B cell (primary cell): ENCODE results near the gene RPL32. TPM values are rescaled to one million over a fixed set of nuclear protein-coding genes. Genes with fewer than 3 reads are reported as not detected.

Experiments
- ATAC-seq: fragments of 200-7000 bp; cut with Tn5 transposase; one replicate; pipeline ENCODE4 v1.10.0; 2021; ENCODE audit warnings: low read depth, mild to moderate bottlenecking, moderate number of reproducible peaks, moderate library complexity
- CTCF ChIA-PET: fragments of 350-600 bp; sonication (Branson Sonifier 250); formaldehyde crosslinking; loops from one replicate; lab custom pipeline; 2021; ENCODE audit warnings: antibody characterized with exemption, inconsistent platforms; lab: Charles Lee
- POLR2A ChIA-PET: fragments of 350-600 bp; sonication (Branson Sonifier 250); formaldehyde crosslinking; loops from one replicate; lab custom pipeline; 2021; ENCODE audit warnings: antibody characterized with exemption; lab: Charles Lee
- DNase-seq: peaks from one replicate; pipeline ENCODE4 v3.0.0; 2013
- H2AFZ ChIP-seq: 2 replicates; pipeline ENCODE4 v1.6.1; 2012; ENCODE audit warnings: mild to moderate bottlenecking, low read depth, low read length; ENCODE audit not compliant: insufficient read depth, poor library complexity, severe bottlenecking
- H3K27ac ChIP-seq, 2 donors: 1 replicate in 1 of 2; 2 replicates in 1 of 2; pipeline ENCODE4 v1.5.1; 2012 to 2013; ENCODE audit warnings: low read length in 2 of 2, mild to moderate bottlenecking in 2 of 2, moderate library complexity in 1 of 2
- H3K27me3 ChIP-seq, 4 experiments: fragments of 200-600 bp in 1 of 4; sonication (generic) in 1 of 4; replicated peaks in 1 of 4; 1 replicate in 2 of 4; 2 replicates in 2 of 4; pipeline versions ENCODE4 v1.6.1 to v1.7.0; 2013 to 2016; ENCODE audit warnings: low read length in 3 of 4, mild to moderate bottlenecking in 2 of 4, mixed read lengths in 1 of 4, moderate library complexity in 1 of 4; ENCODE audit not compliant: insufficient read depth in 4 of 4, control insufficient read depth in 3 of 4; ENCODE audit errors: control extremely low read depth in 1 of 4
- H3K36me3 ChIP-seq, 2 experiments: replicated peaks in 1 of 2; 1 replicate in 1 of 2; 2 replicates in 1 of 2; pipeline versions ENCODE4 v1.6.1 to v1.7.1; 2013; ENCODE audit warnings: low read length in 1 of 2; ENCODE audit not compliant: insufficient read depth in 2 of 2, control insufficient read depth in 1 of 2; ENCODE audit errors: control extremely low read depth in 1 of 2, extremely low read depth in 1 of 2
- H3K4me1 ChIP-seq, 2 donors: fragments of 200-600 bp in 1 of 2; sonication (generic) in 1 of 2; 1 replicate in 1 of 2; 2 replicates in 1 of 2; pipeline versions ENCODE4 v1.5.1 to v1.6.1; 2013 to 2017; ENCODE audit warnings: low read length in 2 of 2; ENCODE audit not compliant: control insufficient read depth in 2 of 2, insufficient read depth in 2 of 2
- H3K4me2 ChIP-seq: replicated peaks from 2 replicates; pipeline ENCODE3; 2012; ENCODE audit warnings: mild to moderate bottlenecking, low read depth, low read length; ENCODE audit not compliant: poor library complexity, severe bottlenecking
- H3K4me3 ChIP-seq, 5 experiments: fragments of 200-600 bp in 1 of 5; sonication (generic) in 1 of 5; 1 replicate in 3 of 5; 2 replicates in 2 of 5; pipeline versions ENCODE4 v1.5.1 to v1.7.0; 2011 to 2016; ENCODE audit warnings: low read length in 4 of 5, mild to moderate bottlenecking in 4 of 5, low read depth in 2 of 5, control low read depth in 1 of 5, moderate library complexity in 1 of 5; ENCODE audit not compliant: insufficient read depth in 1 of 5; ENCODE audit errors: control extremely low read depth in 1 of 5, extremely low read depth in 1 of 5
- H3K79me2 ChIP-seq: fragments of 200-600 bp; sonication (generic); one replicate; pipeline ENCODE4 v1.6.0; 2016; ENCODE audit warnings: low read length; ENCODE audit not compliant: control insufficient read depth, insufficient read depth
- H3K9ac ChIP-seq: fragments of 200-600 bp; sonication (generic); 2 replicates; pipeline ENCODE4 v1.6.1; 2017; ENCODE audit warnings: mild to moderate bottlenecking, low read length, moderate library complexity
- H3K9me3 ChIP-seq, 3 donors: one replicate each; pipeline versions ENCODE4 v1.6.1 to v1.7.1; 2013; ENCODE audit warnings: low read length in 2 of 3; ENCODE audit not compliant: control insufficient read depth in 2 of 3, insufficient read depth in 1 of 3; ENCODE audit errors: control extremely low read depth in 1 of 3
- H4K20me1 ChIP-seq: 2 replicates; pipeline ENCODE4 v1.6.0; 2012; ENCODE audit warnings: mild to moderate bottlenecking, low read length; ENCODE audit not compliant: insufficient read depth, control insufficient read depth, poor library complexity, severe bottlenecking
- H3K27ac Mint-ChIP-seq: one replicate; pipeline ENCODE4 v1.8.0; 2021; ENCODE audit warnings: mixed read lengths
- H3K27me3 Mint-ChIP-seq: one replicate; pipeline ENCODE4 v1.8.0; 2021; ENCODE audit warnings: mixed read lengths
- H3K4me1 Mint-ChIP-seq: one replicate; pipeline ENCODE4 v1.8.0; 2021; ENCODE audit warnings: mixed read lengths
- H3K4me3 Mint-ChIP-seq: one replicate; pipeline ENCODE4 v1.8.0; 2021; ENCODE audit warnings: mixed read lengths
- H3K9me3 Mint-ChIP-seq: one replicate; pipeline ENCODE4 v1.8.0; 2022; ENCODE audit warnings: mixed read lengths; ENCODE audit not compliant: insufficient read depth
- EZH2 ChIP-seq: IDR thresholded peaks from 2 replicates; pipeline ENCODE4 v1.6.1; 2012; ENCODE audit warnings: borderline replicate concordance, low read depth, mild to moderate bottlenecking, moderate library complexity, low read length; ENCODE audit not compliant: insufficient read depth, poor library complexity, severe bottlenecking
- WGBS: methylation state at CpG from one replicate; pipeline ENCODE4 v1.1.5; 2013; ENCODE audit warnings: missing lambda C conversion rate; ENCODE audit not compliant: insufficient coverage; 5-methylcytosine and 5-hydroxymethylcytosine counted together
- intact Hi-C: fragments of 100-400 bp; cut with micrococcal nuclease; formaldehyde crosslinking; loops from one replicate; pipeline ENCODE4 v1.10.0; 2022
- polyA plus RNA-seq: library from polyadenylated mRNA; depleted of rRNA; stranded (reverse); fragments of >200 nt; gene quantifications from 2 replicates; pipeline ENCODE4 v1.2.3, GENCODE V29; 2012
- total RNA-seq, 2 donors: library from RNA; stranded (reverse); fragments of 120-200 nt in 1 of 2; gene quantifications; 1 replicate in 1 of 2; 2 replicates in 1 of 2; pipeline versions ENCODE4 v1.2.3 to v1.2.4, GENCODE V29; 2013 to 2022
- TF ChIP-seq, protein P1 (sequence below): fragments of 200-600 bp; IDR thresholded peaks from one replicate; pipeline ENCODE4 v1.8.0; 2022; ENCODE audit warnings: antibody characterized with exemption, mild to moderate bottlenecking

The RPL32 gene
- total and polyA plus RNA-seq, 2 donors (not counting 1 experiment from before 2014, with no cell fraction given) = 2,160 to 2,756 TPM

DNA sequence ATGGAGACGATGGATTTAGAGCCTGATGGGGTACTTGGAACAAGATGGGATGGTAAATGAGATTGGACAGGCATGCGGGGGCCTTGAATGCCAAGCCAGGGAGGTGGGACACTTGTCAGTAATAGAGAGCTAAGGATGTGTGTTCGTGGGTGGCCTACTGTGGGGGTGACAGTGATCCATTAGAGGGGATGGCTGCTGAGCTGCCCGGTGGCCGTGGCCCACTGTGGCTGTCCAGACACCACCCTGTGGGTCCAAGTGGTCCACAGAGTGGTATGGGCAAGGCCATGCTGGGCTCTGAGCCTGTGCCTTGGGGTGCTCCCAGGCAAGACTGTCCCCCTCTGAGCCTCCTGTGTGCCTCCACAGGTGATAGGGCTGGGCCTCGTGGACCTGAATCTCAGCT, 27.4 kb downstream of the RPL32 start:
- ChIA-PET POLR2A (no interaction called here), CTCF (interaction anchor here (1.3 kb wide), 1 partner anchor 27 kb away, joined by 3 read pairs; the partner anchor contains the start of gene RPL32)
- 87% methylated on average over 6 of the region's 6 CpGs for WGBS
- ATAC-seq (no peak), DNase-seq (no peak)
- Histone ChIP-seq H3K4me1 (peaks cover 15 to 20% of the 10 kb centered on the region in 2 donors), H3K4me2 (no peak overlapping the region), H3K9ac (no peak overlapping the region), H3K27me3 (peaks cover 0 to 7% (median 0%) of the 10 kb centered on the region in 4 experiments), H3K9me3 (no peaks in the 10 kb centered on the region), H3K4me3 (no peak overlapping the region), H3K27ac (no peak overlapping the region), H3K36me3 (no peaks in the 10 kb centered on the region), H3K79me2 (no peaks in the 10 kb centered on the region), H2AFZ (no peak overlapping the region), H4K20me1 (no peaks in the 10 kb centered on the region)
- TF ChIP-seq, protein P1, sequence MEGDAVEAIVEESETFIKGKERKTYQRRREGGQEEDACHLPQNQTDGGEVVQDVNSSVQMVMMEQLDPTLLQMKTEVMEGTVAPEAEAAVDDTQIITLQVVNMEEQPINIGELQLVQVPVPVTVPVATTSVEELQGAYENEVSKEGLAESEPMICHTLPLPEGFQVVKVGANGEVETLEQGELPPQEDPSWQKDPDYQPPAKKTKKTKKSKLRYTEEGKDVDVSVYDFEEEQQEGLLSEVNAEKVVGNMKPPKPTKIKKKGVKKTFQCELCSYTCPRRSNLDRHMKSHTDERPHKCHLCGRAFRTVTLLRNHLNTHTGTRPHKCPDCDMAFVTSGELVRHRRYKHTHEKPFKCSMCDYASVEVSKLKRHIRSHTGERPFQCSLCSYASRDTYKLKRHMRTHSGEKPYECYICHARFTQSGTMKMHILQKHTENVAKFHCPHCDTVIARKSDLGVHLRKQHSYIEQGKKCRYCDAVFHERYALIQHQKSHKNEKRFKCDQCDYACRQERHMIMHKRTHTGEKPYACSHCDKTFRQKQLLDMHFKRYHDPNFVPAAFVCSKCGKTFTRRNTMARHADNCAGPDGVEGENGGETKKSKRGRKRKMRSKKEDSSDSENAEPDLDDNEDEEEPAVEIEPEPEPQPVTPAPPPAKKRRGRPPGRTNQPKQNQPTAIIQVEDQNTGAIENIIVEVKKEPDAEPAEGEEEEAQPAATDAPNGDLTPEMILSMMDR = no peak
- intact Hi-C loops = loop anchor here (5.0 kb wide), 4 partner anchors 78 to 1542 kb away; partner anchors contain the start of genes ATG7, LSM3 and XPC
- H3K4me3 Mint-ChIP-seq = no peak overlapping the region
- H3K9me3 Mint-ChIP-seq = no peaks in the 10 kb centered on the region
- H3K4me1 Mint-ChIP-seq = peaks cover 10% of the 10 kb centered on the region
- no peaks in the 10 kb centered on the region for H3K27me3 Mint-ChIP-seq
- no peak overlapping the region for H3K27ac Mint-ChIP-seq

DNA sequence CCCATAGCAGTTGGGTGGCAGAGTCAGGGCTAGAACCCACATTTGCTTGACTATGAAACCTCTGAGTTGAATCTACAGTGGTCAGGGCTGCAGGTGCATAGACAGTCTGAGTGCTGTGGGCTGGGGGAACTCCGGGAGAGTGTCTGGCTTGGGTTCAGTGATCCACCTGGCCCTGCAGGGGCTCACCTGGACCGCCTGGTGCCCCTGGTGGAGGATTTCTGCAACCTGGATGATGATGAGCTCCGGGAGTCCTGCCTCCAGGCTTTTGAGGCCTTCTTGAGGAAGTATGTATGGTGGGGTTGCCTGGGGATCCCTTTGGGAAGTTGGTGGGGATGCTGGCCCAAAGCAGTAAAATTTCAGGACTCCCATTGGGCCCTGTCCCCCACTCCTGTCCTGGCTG, 28.6 kb downstream of the RPL32 start:
- H3K36me3 ChIP-seq = no peaks in the 10 kb centered on the region
- ATAC-seq (no peak), DNase-seq (no peak)
- H3K27ac ChIP-seq = no peak overlapping the region
- intact Hi-C loops = loop anchor here (5.0 kb wide), 4 partner anchors 79 to 1541 kb away; partner anchors contain the start of genes ATG7, LSM3 and XPC
- Mint-ChIP-seq H3K4me1 (peaks cover 8% of the 10 kb centered on the region), H3K27me3 (no peaks in the 10 kb centered on the region), H3K9me3 (no peaks in the 10 kb centered on the region), H3K4me3 (no peak overlapping the region), H3K27ac (no peak overlapping the region)
- ChIA-PET POLR2A (no interaction called here), CTCF (interaction anchor here (1.1 kb wide), 1 partner anchor 28 kb away, joined by 3 read pairs; no protein-coding TSS in a partner anchor)
- no peak overlapping the region for H3K4me3 ChIP-seq
- 83% methylated on average over 3 of the region's 3 CpGs for WGBS
- no peak overlapping the region for H3K9ac ChIP-seq
- no peak overlapping the region for H3K4me2 ChIP-seq
- no peak overlapping the region for H2AFZ ChIP-seq
- H3K9me3 ChIP-seq = no peaks in the 10 kb centered on the region
- H4K20me1 ChIP-seq = no peaks in the 10 kb centered on the region
- H3K79me2 ChIP-seq = no peaks in the 10 kb centered on the region
- peaks cover 0 to 6% (median 0%) of the 10 kb centered on the region in 4 experiments for H3K27me3 ChIP-seq
- TF ChIP-seq EZH2 = no peak
- TF ChIP-seq, protein P1 = no peak
- peaks cover 15 to 20% of the 10 kb centered on the region in 2 donors for H3K4me1 ChIP-seq
